22Rv1 (cell line): ENCODE results near the gene USF3.

Source experiments
- CTCF ChIP-seq: fragments of 450-650 bp; IDR thresholded peaks from 2 replicates; pipeline ENCODE4 v1.5.1; 2017; ENCODE audit warnings: mild to moderate bottlenecking
- ZFX ChIP-seq: fragments of 450-650 bp; IDR thresholded peaks from 2 replicates; pipeline ENCODE4 v1.6.1; 2017; ENCODE audit warnings: antibody characterized with exemption, borderline replicate concordance

GRCh38 chr3:113717308-113717707 is 20.9 kb upstream of the USF3 start:
- TF ChIP-seq CTCF (no peak), ZFX (no peak)
